ENCODE measurements around the gene RGS3.

The RGS3 gene

DNA sequence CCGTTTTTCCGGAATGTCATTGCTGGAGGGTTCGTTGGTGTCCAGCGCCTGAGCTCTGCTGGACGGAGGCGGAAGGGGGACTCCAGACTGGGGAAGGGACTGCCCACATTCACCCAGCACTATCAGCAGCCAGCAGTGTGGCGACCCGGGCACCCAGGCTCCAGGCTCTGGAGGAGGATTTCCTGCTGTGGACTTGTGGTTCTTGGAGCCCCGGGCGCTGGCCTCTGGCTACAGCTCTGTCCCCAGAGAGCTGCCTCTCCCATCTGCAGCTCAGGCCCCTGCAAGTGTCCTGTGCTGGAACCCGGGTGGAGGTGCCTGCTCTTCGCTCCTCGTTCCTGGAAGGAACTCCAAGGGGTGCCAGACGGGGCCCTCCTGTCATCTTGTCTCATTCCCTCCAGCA lies 152.6 kb downstream of the RGS3 start:
- DNase-seq, result no peak
- H2AK5ac ChIP-seq (ENCODE audit: low read length), result no peak overlapping the region
- no CpG with 5 or more reads among the region's 14 CpGs for WGBS (ENCODE audit: extremely low coverage, insufficient coverage, low lambda C conversion rate)
- no peaks in the 10 kb centered on the region for H3K79me2 ChIP-seq (ENCODE audit: control insufficient read depth, insufficient read depth, low read length)
- H4K5ac ChIP-seq (ENCODE audit: low read length), result no peak overlapping the region
- H3K36me3 ChIP-seq (ENCODE audit: control insufficient read depth, insufficient read depth, low read length), result no peaks in the 10 kb centered on the region
- H3K4ac ChIP-seq (ENCODE audit: low read depth, low read length), result no peak overlapping the region
- H2BK5ac ChIP-seq (ENCODE audit: low read length), result no peak overlapping the region
- no peak overlapping the region for H3K4me2 ChIP-seq (ENCODE audit: low read length)
- no peaks in the 10 kb centered on the region for H3K27me3 ChIP-seq (ENCODE audit: insufficient read depth, low read length, poor library complexity)
- no peak overlapping the region for H3K18ac ChIP-seq (ENCODE audit: low read length)
- H3K27ac ChIP-seq (ENCODE audit: low read depth, low read length), result no peak overlapping the region
- H2BK15ac ChIP-seq (replicated peaks; ENCODE audit: low read depth), result no peak overlapping the region
- H3K4me3 ChIP-seq (ENCODE audit: low read length), result no peak overlapping the region
- no peak overlapping the region for H3K56ac ChIP-seq (ENCODE audit: low read length)
- no peak overlapping the region for H3K23ac ChIP-seq (ENCODE audit: low read length)
- H3K79me1 ChIP-seq (ENCODE audit: low read length), result no peaks in the 10 kb centered on the region
- no peak overlapping the region for H4K8ac ChIP-seq (ENCODE audit: low read depth, low read length)
- H3K9ac ChIP-seq (ENCODE audit: low read length), result no peak overlapping the region
- H2BK120ac ChIP-seq (ENCODE audit: low read depth, low read length), result no peak overlapping the region
- peaks cover 10% of the 10 kb centered on the region for H3K4me1 ChIP-seq (ENCODE audit: control insufficient read depth, low read depth, low read length)

DNA sequence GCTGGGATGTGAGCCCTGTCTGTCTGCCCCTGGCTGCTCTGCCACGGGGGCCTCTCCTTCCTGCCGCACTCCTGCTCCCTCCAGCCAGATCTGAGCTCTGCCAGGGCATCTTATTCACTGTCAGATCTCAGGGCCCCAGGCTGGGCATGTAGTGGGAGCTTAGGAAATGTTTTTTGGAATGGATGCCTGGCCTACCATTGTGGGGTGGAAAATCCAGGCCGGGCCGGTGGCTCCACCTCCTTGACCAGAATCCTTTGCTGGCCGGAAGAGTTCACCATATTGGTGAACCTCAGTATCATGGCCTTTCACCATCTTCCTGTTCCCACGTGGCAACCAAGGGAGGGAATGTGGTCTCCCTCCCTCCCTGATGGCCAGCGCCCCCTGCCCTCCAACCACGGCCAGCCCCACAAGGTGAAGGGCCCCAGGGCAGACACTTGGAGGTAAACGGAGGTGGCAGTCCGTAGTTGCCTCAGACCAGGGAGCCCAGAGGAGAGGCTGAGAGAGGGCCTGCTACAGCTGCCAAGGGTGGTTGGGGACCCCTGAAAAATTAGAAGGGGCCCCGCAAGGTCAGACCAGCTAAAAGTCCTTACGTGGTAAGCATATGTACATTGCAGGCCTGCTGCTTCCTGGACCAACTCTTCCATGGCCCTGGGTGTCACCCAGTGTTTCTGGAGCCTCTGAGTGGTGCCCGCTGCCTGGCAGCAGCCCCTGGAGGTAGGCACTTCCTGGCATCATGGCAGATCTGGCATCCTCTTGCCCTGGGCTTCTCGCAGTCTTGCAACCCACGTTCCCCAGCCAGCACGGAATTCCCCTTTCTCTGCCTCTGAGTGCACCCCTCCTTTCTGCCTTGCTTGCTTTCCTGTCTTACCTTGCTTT lies 153.3 kb downstream of the RGS3 start:
- Histone ChIP-seq H3K23ac (ENCODE audit: low read length) (no peak overlapping the region), H2BK5ac (ENCODE audit: low read length) (no peak overlapping the region), H3K27me3 (ENCODE audit: insufficient read depth, low read length, poor library complexity) (no peaks in the 10 kb centered on the region), H4K5ac (ENCODE audit: low read length) (no peak overlapping the region), H3K56ac (ENCODE audit: low read length) (no peak overlapping the region), H3K18ac (ENCODE audit: low read length) (peak overlapping the region; percentile 24), H2BK15ac (replicated peaks; ENCODE audit: low read depth) (no peak overlapping the region), H2BK120ac (ENCODE audit: low read depth, low read length) (peak overlapping the region; percentile 30), H3K4ac (ENCODE audit: low read depth, low read length) (no peak overlapping the region), H3K79me1 (ENCODE audit: low read length) (no peaks in the 10 kb centered on the region), H2AK5ac (ENCODE audit: low read length) (no peak overlapping the region), H3K27ac (ENCODE audit: low read depth, low read length) (peak overlapping the region; percentile 12), H3K36me3 (ENCODE audit: control insufficient read depth, insufficient read depth, low read length) (no peaks in the 10 kb centered on the region), H3K9ac (ENCODE audit: low read length) (no peak overlapping the region), H3K79me2 (ENCODE audit: control insufficient read depth, insufficient read depth, low read length) (no peaks in the 10 kb centered on the region), H3K4me1 (ENCODE audit: control insufficient read depth, low read depth, low read length) (peaks cover 12% of the 10 kb centered on the region), H3K4me3 (ENCODE audit: low read length) (no peak overlapping the region), H3K4me2 (ENCODE audit: low read length) (no peak overlapping the region), H4K8ac (ENCODE audit: low read depth, low read length) (no peak overlapping the region)
- DNase-seq, result no peak
- WGBS (ENCODE audit: extremely low coverage, insufficient coverage, low lambda C conversion rate), result no CpG with 5 or more reads among the region's 16 CpGs

DNA sequence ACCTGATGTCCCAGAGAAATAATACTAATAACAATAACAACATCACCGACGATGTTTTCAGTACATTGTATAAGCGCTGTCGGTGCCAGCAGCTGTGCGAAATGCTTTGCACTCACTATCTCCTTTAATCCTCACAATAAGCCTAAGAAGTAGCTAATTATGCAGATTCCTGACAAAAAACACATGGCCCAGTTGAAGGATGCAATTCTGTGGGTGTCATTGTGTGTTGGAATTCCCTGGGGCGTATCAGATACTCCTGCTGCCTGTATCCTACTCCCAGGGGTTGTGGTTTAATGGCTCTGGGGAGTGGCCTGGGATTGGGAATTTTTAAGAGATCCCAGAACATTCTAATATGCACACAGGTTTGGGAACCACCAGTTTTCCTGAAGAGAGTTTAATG lies 154.0 kb downstream of the RGS3 start:
- Histone ChIP-seq H2BK15ac (replicated peaks; ENCODE audit: low read depth) (no peak overlapping the region), H3K27ac (ENCODE audit: low read depth, low read length) (no peak overlapping the region), H4K8ac (ENCODE audit: low read depth, low read length) (no peak overlapping the region), H3K4me2 (ENCODE audit: low read length) (no peak overlapping the region), H3K36me3 (ENCODE audit: control insufficient read depth, insufficient read depth, low read length) (no peaks in the 10 kb centered on the region), H3K18ac (ENCODE audit: low read length) (no peak overlapping the region), H3K56ac (ENCODE audit: low read length) (no peak overlapping the region), H3K4me1 (ENCODE audit: control insufficient read depth, low read depth, low read length) (peaks cover 12% of the 10 kb centered on the region), H3K23ac (ENCODE audit: low read length) (no peak overlapping the region), H3K9ac (ENCODE audit: low read length) (no peak overlapping the region), H3K79me2 (ENCODE audit: control insufficient read depth, insufficient read depth, low read length) (no peaks in the 10 kb centered on the region), H2BK120ac (ENCODE audit: low read depth, low read length) (no peak overlapping the region), H4K5ac (ENCODE audit: low read length) (no peak overlapping the region), H3K27me3 (ENCODE audit: insufficient read depth, low read length, poor library complexity) (no peaks in the 10 kb centered on the region), H3K4ac (ENCODE audit: low read depth, low read length) (no peak overlapping the region), H3K4me3 (ENCODE audit: low read length) (no peak overlapping the region), H2AK5ac (ENCODE audit: low read length) (no peak overlapping the region), H2BK5ac (ENCODE audit: low read length) (no peak overlapping the region), H3K79me1 (ENCODE audit: low read length) (no peaks in the 10 kb centered on the region)
- DNase-seq, result peak; percentile 70
- no CpG with 5 or more reads among the region's 6 CpGs for WGBS (ENCODE audit: extremely low coverage, insufficient coverage, low lambda C conversion rate)

DNA sequence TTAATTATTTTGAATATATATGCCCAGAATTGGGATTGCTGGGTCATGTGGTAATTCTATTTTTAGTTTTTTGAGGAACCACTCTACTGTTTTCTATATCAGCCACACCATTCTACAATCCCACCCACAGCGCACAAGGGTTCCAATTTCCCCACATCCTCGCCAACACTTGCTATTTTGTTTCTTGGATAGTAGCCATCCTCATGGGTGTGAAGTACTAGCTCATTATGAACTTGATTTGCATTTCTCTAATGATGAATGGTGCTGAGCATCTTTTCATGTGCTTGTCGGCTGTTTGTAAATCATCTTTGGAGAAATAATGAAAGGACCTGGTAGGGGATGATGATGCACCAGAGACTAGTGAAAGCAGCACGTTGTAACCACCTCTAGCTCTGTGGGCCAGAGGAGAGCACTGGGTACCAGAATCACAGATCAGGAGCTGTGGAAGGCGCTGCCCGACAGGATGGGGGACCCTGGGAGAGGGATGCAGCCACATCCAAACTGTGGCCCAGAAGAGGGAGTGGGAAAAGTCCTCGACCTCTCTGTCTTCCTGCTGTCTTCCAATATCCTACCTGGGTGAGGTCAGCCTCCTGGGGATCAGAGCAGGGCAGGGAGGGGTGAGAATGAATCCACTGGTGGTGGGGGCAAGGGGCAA lies 155.4 kb downstream of the RGS3 start:
- Histone ChIP-seq H3K27ac (ENCODE audit: low read depth, low read length) (no peak overlapping the region), H3K4me2 (ENCODE audit: low read length) (no peak overlapping the region)
- no CpG with 5 or more reads among the region's 7 CpGs for WGBS (ENCODE audit: extremely low coverage, insufficient coverage, low lambda C conversion rate)

DNA sequence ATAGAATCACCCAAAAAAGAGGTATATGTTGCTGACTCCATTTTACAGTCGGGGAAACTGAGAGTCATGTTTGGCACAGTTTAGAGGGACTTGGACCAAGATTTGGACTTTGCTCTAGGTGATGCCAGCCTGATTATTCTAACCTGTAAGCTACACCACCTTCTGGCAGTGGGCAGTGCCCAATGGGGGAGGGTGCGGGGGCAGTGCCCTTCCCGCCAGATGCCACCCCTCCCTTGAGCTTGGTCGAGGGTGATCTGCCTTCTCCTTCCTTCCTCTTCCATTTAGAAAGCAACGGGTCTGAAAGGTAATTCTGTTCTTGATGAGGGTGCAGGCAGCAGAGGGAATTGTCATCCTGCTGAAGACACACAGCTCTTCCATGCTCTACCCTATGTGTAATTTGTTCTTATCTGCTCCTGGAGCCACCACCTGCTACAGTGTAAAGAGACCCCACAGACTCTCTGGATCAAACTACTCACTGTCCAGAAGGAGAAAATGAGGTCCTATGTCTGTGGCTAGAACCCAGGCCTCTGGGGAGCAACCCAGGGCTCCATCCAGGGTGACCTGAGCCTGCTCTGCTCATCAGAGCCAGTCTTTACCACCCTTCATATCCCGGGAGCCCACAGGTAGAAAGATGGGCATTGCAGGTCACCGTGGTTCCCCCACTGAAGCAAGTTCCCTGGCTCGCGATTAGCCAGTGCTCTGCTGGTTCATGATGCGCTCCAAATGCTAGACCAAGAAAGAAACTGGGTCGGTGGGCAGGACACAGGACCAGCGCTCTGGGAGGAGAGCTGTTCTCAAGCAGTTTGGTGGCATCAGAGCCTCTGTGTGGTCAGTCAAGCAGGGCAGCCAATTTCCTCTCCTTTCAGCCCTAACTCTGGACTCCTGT lies 156.2 kb downstream of the RGS3 start:
- H3K4me2 ChIP-seq (ENCODE audit: low read length), result no peak overlapping the region
- WGBS (ENCODE audit: extremely low coverage, insufficient coverage, low lambda C conversion rate), result no CpG with 5 or more reads among the region's 12 CpGs
- H3K79me1 ChIP-seq (ENCODE audit: low read length), result no peaks in the 10 kb centered on the region
- no peak overlapping the region for H4K5ac ChIP-seq (ENCODE audit: low read length)
- no peaks in the 10 kb centered on the region for H3K36me3 ChIP-seq (ENCODE audit: control insufficient read depth, insufficient read depth, low read length)
- H3K4ac ChIP-seq (ENCODE audit: low read depth, low read length), result peak overlapping the region; percentile 81
- H3K56ac ChIP-seq (ENCODE audit: low read length), result peak overlapping the region; percentile 70
- peak overlapping the region; percentile 23 for H2AK5ac ChIP-seq (ENCODE audit: low read length)
- no peak overlapping the region for H3K23ac ChIP-seq (ENCODE audit: low read length)
- no peak overlapping the region for H2BK15ac ChIP-seq (replicated peaks; ENCODE audit: low read depth)
- H3K27ac ChIP-seq (ENCODE audit: low read depth, low read length), result peak overlapping the region; percentile 77
- no peaks in the 10 kb centered on the region for H3K79me2 ChIP-seq (ENCODE audit: control insufficient read depth, insufficient read depth, low read length)
- no peak overlapping the region for H4K8ac ChIP-seq (ENCODE audit: low read depth, low read length)
- H3K4me1 ChIP-seq (ENCODE audit: control insufficient read depth, low read depth, low read length), result peaks cover 17% of the 10 kb centered on the region
- no peaks in the 10 kb centered on the region for H3K27me3 ChIP-seq (ENCODE audit: insufficient read depth, low read length, poor library complexity)
- peak overlapping the region; percentile 44 for H2BK5ac ChIP-seq (ENCODE audit: low read length)
- peak overlapping the region; percentile 37 for H3K9ac ChIP-seq (ENCODE audit: low read length)
- peak overlapping the region; percentile 78 for H3K18ac ChIP-seq (ENCODE audit: low read length)
- DNase-seq, result no peak
- peak overlapping the region; percentile 64 for H2BK120ac ChIP-seq (ENCODE audit: low read depth, low read length)
- no peak overlapping the region for H3K4me3 ChIP-seq (ENCODE audit: low read length)

More for the DNA sequence above, 155.4 kb downstream of the RGS3 start:
- no peak overlapping the region for H3K23ac ChIP-seq (ENCODE audit: low read length)
- H3K9ac ChIP-seq (ENCODE audit: low read length), result no peak overlapping the region
- H4K8ac ChIP-seq (ENCODE audit: low read depth, low read length), result no peak overlapping the region
- H2BK120ac ChIP-seq (ENCODE audit: low read depth, low read length), result no peak overlapping the region
- H3K18ac ChIP-seq (ENCODE audit: low read length), result no peak overlapping the region
- no peak overlapping the region for H2BK5ac ChIP-seq (ENCODE audit: low read length)
- H3K4me3 ChIP-seq (ENCODE audit: low read length), result no peak overlapping the region
- H3K36me3 ChIP-seq (ENCODE audit: control insufficient read depth, insufficient read depth, low read length), result no peaks in the 10 kb centered on the region
- no peak overlapping the region for H2BK15ac ChIP-seq (replicated peaks; ENCODE audit: low read depth)
- H4K5ac ChIP-seq (ENCODE audit: low read length), result no peak overlapping the region
- H3K79me2 ChIP-seq (ENCODE audit: control insufficient read depth, insufficient read depth, low read length), result no peaks in the 10 kb centered on the region
- H3K4ac ChIP-seq (ENCODE audit: low read depth, low read length), result no peak overlapping the region
- no peaks in the 10 kb centered on the region for H3K27me3 ChIP-seq (ENCODE audit: insufficient read depth, low read length, poor library complexity)
- H3K56ac ChIP-seq (ENCODE audit: low read length), result no peak overlapping the region
- no peak overlapping the region for H2AK5ac ChIP-seq (ENCODE audit: low read length)
- peaks cover 17% of the 10 kb centered on the region for H3K4me1 ChIP-seq (ENCODE audit: control insufficient read depth, low read depth, low read length)
- DNase-seq, result no peak
- H3K79me1 ChIP-seq (ENCODE audit: low read length), result no peaks in the 10 kb centered on the region
